ENCODE results near the gene PLEK.

- TF ChIP-seq MAX (IDR thresholded peaks at IDR 0.05), result no peak
- TF ChIP-seq CTCF (IDR thresholded peaks at IDR 0.05; ENCODE audit: low read depth, low read length, missing input control), result no peak
- no peak for TF ChIP-seq JUND (IDR thresholded peaks at IDR 0.05)
- TF ChIP-seq REST (IDR thresholded peaks at IDR 0.05), result no peak
- TF ChIP-seq RXRA (IDR thresholded peaks at IDR 0.05), result no peak
- TF ChIP-seq GABPA (IDR thresholded peaks at IDR 0.05 in 1 of 2, conservative IDR thresholded peaks at IDR 0.05 in 1 of 2), result no peak
- no peak for TF ChIP-seq NR2F2 (IDR thresholded peaks at IDR 0.05)
- TF ChIP-seq TAF1 (conservative IDR thresholded peaks at IDR 0.05), result no peak
- TF ChIP-seq SP1 (IDR thresholded peaks at IDR 0.05), result no peak
- TF ChIP-seq YY1 (IDR thresholded peaks at IDR 0.05), result no peak
- no peak for TF ChIP-seq ATF3 (IDR thresholded peaks at IDR 0.05)
- no peak for TF ChIP-seq FOXA1 (IDR thresholded peaks at IDR 0.05)
- TF ChIP-seq EGR1 (IDR thresholded peaks at IDR 0.05; ENCODE audit: low read depth in 2 of 2), result no peak
Observed at GRCh38 chr2:68438455-68439303, 73.6 kb downstream of the PLEK start.
